Small intestine (tissue), 7 donors: ENCODE results near the gene ERC1. TPM values are rescaled to one million over a fixed set of nuclear protein-coding genes. Genes with fewer than 3 reads are reported as not detected.
"Not testable (repeated sequence)": the region's sequence is repeated elsewhere in the genome, so short reads cannot be mapped to it uniquely, and the experiment has no call there.

Experiments used
- DNase-seq, 2 donors: peaks; one replicate each; pipeline versions ENCODE4 v3.0.0 to v3.0.0-alpha.2; 2013
- FAIRE-seq: peaks from 2 replicates; lab custom pipeline; 2012; peaks lifted over from hg19 to GRCh38; lab: Jason Lieb, UNC
- H3K27ac ChIP-seq, 3 donors: one replicate each; pipeline ENCODE4 v1.5.1; 2013; ENCODE audit warnings: low read length in 2 of 3, mild to moderate bottlenecking in 2 of 3, control low read depth in 1 of 3, inconsistent platforms in 1 of 3, low read depth in 1 of 3, moderate library complexity in 1 of 3
- H3K27me3 ChIP-seq, 3 donors: one replicate each; pipeline ENCODE4 v1.6.1; 2013; ENCODE audit warnings: low read length in 3 of 3, inconsistent platforms in 1 of 3; ENCODE audit not compliant: control insufficient read depth in 3 of 3, insufficient read depth in 3 of 3
- H3K36me3 ChIP-seq, 3 donors: one replicate each; pipeline ENCODE4 v1.6.1; 2013; ENCODE audit warnings: low read length in 3 of 3, inconsistent platforms in 1 of 3, low read depth in 1 of 3, mild to moderate bottlenecking in 1 of 3, moderate library complexity in 1 of 3; ENCODE audit not compliant: control insufficient read depth in 3 of 3, insufficient read depth in 2 of 3
- H3K4me1 ChIP-seq, 3 donors: one replicate each; pipeline ENCODE4 v1.6.1; 2013; ENCODE audit warnings: low read length in 2 of 3, inconsistent platforms in 1 of 3, low read depth in 1 of 3, mild to moderate bottlenecking in 1 of 3, moderate library complexity in 1 of 3; ENCODE audit not compliant: control insufficient read depth in 3 of 3, insufficient read depth in 2 of 3
- H3K4me3 ChIP-seq, 3 donors: one replicate each; pipeline ENCODE4 v1.5.1; 2013; ENCODE audit warnings: low read length in 3 of 3, control low read depth in 1 of 3, inconsistent platforms in 1 of 3, low read depth in 1 of 3, mild to moderate bottlenecking in 1 of 3, moderate library complexity in 1 of 3
- H3K9me3 ChIP-seq, 2 donors: one replicate each; pipeline ENCODE4 v1.6.1; 2013; ENCODE audit warnings: low read depth in 1 of 2, low read length in 1 of 2; ENCODE audit not compliant: control insufficient read depth in 2 of 2, insufficient read depth in 1 of 2
- WGBS, 3 donors: extraction: QIAGEN DNeasy Blood & Tissue Kit; methylation state at CpG; one replicate each; pipeline ENCODE4 v1.1.7; 2013; 5-methylcytosine and 5-hydroxymethylcytosine counted together
- polyA plus RNA-seq, 4 donors: library from polyadenylated mRNA; stranded (reverse) in 3 of 4; unstranded in 1 of 4; fragments of 200-250 nt in 3 of 4; fragments of 120-200 nt in 1 of 4; gene quantifications; one replicate each; pipeline versions ENCODE4 v1.2.1 to v1.2.3, GENCODE V29; 2013
- donor health status: healthy with polysubstance abuse.
- donor health status: control.
- donor health status: control.
- donor health status: Bipolar disorder and iron deficiency.
- donor health status: healthy.

Gene ERC1
- polyA plus RNA-seq, 4 donors: 1.8 to 16.7 (median 6.1) TPM

GRCh38 chr12:1222858-1223639, 232.0 kb downstream of the ERC1 start:
- no peak overlapping the region for H3K27ac ChIP-seq
- FAIRE-seq: no peak

DNA sequence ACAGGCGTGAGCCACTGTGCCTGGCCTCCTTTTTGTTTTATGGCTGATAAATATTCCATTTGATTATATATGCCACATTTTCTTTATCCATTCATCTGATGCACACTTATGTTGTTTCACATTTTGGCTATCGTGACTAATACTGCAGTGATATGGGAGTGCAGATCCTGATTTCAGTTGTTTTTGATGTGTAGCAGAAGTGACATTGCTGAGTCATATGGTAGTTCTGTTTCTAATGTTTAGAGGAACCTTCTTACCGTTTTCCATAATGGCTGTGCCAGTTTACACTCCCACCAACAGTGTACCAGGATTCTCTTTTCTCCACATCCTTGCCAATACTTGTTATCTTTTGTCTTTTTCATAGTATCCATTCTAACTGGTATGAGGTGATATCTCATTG, 235.9 kb downstream of the ERC1 start:
- Histone ChIP-seq H3K9me3 (peaks cover 0 to 5% of the 10 kb centered on the region in 2 donors), H3K36me3 (no peaks in the 10 kb centered on the region), H3K4me1 (no peaks in the 10 kb centered on the region), H3K4me3 (no peak overlapping the region), H3K27me3 (no peaks in the 10 kb centered on the region), H3K27ac (no peak overlapping the region)
- FAIRE-seq: no peak
- 82 to 88% (median 83%) methylated on average over 3 of the region's 3 CpGs for WGBS, 3 donors
- DNase-seq: no peak

More at GRCh38 chr12:1222858-1223639, 232.0 kb downstream of the ERC1 start:
- H3K36me3 ChIP-seq: no peaks in the 10 kb centered on the region
- DNase-seq: no peak
- H3K4me1 ChIP-seq: peaks cover 0 to 7% (median 0%) of the 10 kb centered on the region in 3 donors
- no peaks in the 10 kb centered on the region for H3K9me3 ChIP-seq
- H3K27me3 ChIP-seq: no peaks in the 10 kb centered on the region
- no peak overlapping the region for H3K4me3 ChIP-seq
- 92 to 96% (median 94%) methylated on average over 4 of the region's 4 CpGs for WGBS, 3 donors

DNA sequence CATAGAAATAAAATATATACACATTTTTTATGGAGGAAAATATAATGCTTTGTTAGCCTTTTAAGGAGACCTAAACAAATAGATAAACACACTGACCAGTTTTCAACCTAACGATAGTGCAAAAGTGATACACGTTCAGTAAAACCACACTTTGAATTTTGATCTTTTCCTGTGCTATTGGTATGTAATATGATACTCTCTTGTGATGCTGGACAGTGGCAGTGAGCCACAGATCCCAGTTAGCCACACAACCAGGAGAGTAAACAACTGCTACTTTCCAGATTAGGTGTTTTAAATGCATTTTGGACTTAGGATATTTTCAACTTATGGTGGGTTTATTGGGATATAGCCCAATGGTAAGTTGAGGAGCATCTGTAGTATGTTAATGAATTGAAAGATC, 243.1 kb downstream of the ERC1 start:
- H3K4me3 ChIP-seq: no peak overlapping the region
- FAIRE-seq (no peak), DNase-seq (no peak)
- no peaks in the 10 kb centered on the region for H3K27me3 ChIP-seq
- H3K27ac ChIP-seq: no peak overlapping the region
- H3K9me3 ChIP-seq: peaks cover 0 to 6% of the 10 kb centered on the region in 2 donors
- WGBS, 3 donors: 86 to 99% (median 89%) methylated on average over 2 of the region's 2 CpGs
- H3K36me3 ChIP-seq: peaks cover 0 to 3% (median 0%) of the 10 kb centered on the region in 3 donors
- no peaks in the 10 kb centered on the region for H3K4me1 ChIP-seq

- Histone ChIP-seq H3K4me3 (no peak overlapping the region), H3K36me3 (peaks cover 0 to 6% (median 0%) of the 10 kb centered on the region in 3 donors), H3K27me3 (no peaks in the 10 kb centered on the region), H3K27ac (no peak overlapping the region), H3K9me3 (no peaks in the 10 kb centered on the region), H3K4me1 (no peaks in the 10 kb centered on the region)
- FAIRE-seq: no peak
- WGBS, 3 donors: 81 to 91% (median 88%) methylated on average over 2 of the region's 2 CpGs
- no peak for DNase-seq
Observed at GRCh38 chr12:1246637-1247036, 255.6 kb downstream of the ERC1 start.

- Histone ChIP-seq H3K27ac (no peak overlapping the region), H3K9me3 (no peaks in the 10 kb centered on the region), H3K4me1 (no peaks in the 10 kb centered on the region), H3K27me3 (no peaks in the 10 kb centered on the region), H3K36me3 (no peaks in the 10 kb centered on the region), H3K4me3 (no peak overlapping the region)
- FAIRE-seq (no peak), DNase-seq (no peak)
- 79 to 89% (median 87%) methylated on average over 3 of the region's 3 CpGs for WGBS, 3 donors
Observed at GRCh38 chr12:1250641-1251040, 259.6 kb downstream of the ERC1 start.

DNA sequence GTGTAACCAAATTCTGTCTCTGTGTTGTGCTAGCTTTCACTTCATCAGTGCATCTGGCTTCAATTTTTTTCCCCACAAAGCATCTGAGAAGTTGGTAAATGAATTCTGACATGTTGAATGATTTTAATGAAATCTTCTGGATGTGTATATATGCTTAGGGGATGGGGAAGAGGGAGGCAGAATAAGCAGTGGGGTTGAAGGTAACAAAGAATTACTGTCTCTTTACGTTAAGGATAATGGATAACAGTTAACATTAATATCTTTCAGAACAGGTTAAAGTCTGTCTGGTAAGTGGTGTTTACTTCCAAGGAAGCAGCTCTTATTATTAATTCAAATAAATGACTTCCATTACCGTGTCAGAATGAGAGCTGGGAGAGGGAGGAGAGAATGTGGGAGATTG, 261.7 kb downstream of the ERC1 start:
- Histone ChIP-seq H3K4me3 (no peak overlapping the region), H3K9me3 (no peaks in the 10 kb centered on the region), H3K4me1 (no peaks in the 10 kb centered on the region), H3K27ac (no peak overlapping the region), H3K27me3 (no peaks in the 10 kb centered on the region), H3K36me3 (peaks cover 0 to 3% (median 0%) of the 10 kb centered on the region in 3 donors)
- DNase-seq: no peak
- WGBS, 3 donors: 14 to 57% (median 24%) methylated on average over 2 of the region's 2 CpGs
- FAIRE-seq: no peak

DNA sequence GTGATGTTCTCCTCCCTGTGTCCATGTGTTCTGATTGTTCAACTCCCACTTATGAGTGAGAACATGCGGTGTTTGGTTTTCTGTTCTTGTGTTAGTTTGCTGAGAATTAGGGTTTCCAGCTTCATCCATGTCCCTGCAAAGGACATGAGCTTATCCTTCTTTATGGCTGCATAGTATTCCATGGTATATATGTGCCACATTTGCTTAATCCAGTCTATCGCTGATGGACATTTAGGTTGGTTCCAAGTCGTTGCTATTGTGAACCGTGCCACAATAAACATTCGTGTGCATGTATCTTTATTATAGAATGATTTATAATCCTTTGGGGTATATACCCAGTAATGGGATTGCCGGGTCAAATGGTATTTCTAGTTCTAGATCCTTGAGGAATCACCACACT, 264.1 kb downstream of the ERC1 start:
- H3K27me3 ChIP-seq, DNase-seq, H3K4me3 ChIP-seq, H3K4me1 ChIP-seq, FAIRE-seq, H3K36me3 ChIP-seq, H3K27ac ChIP-seq, H3K9me3 ChIP-seq: not testable (repeated sequence)
- WGBS, 3 donors: 94 to 97% (median 97%) methylated on average over 6 of the region's 6 CpGs

GRCh38 chr12:1255854-1256253, 264.8 kb downstream of the ERC1 start:
- H3K4me3 ChIP-seq, DNase-seq, H3K27ac ChIP-seq, FAIRE-seq, H3K4me1 ChIP-seq, H3K36me3 ChIP-seq, H3K27me3 ChIP-seq, H3K9me3 ChIP-seq: not testable (repeated sequence)
- WGBS, 3 donors: 96 to 97% (median 97%) methylated on average over 4 of the region's 4 CpGs
